Brain microvascular endothelial cell (primary cell): ENCODE data around the gene OR51S1.

ENCODE experiments used
- DNase-seq: peaks from one replicate; pipeline ENCODE4 v3.0.0-alpha.2; 2020
- H3K27ac ChIP-seq: fragments of 250-450 bp; sonication (Bioruptor Pico); 2 replicates; pipeline ENCODE4 v1.5.1; 2020; ENCODE audit warnings: mild to moderate bottlenecking, moderate library complexity
- H3K27me3 ChIP-seq: fragments of 250-450 bp; sonication (Bioruptor Pico); replicated peaks from 2 replicates; pipeline ENCODE4 v1.5.1; 2020; ENCODE audit warnings: mild to moderate bottlenecking
- H3K36me3 ChIP-seq: fragments of 250-450 bp; sonication (Bioruptor Pico); replicated peaks from 2 replicates; pipeline ENCODE4 v1.5.1; 2020; ENCODE audit warnings: mild to moderate bottlenecking
- H3K4me3 ChIP-seq: 2 replicates; pipeline ENCODE4 v1.5.1; 2011; ENCODE audit warnings: low read depth, mild to moderate bottlenecking, control low read depth, low read length, moderate library complexity
- in situ Hi-C: cut with HindIII; loops from 2 replicates; pipeline ENCODE4 v1.10.0; 2017; ENCODE audit warnings: low sequenced_read_pairs, low pct_ligation_motif_present
- TF ChIP-seq, protein P1 (sequence below): IDR thresholded peaks from 2 replicates; pipeline ENCODE4 v1.5.1; 2011; ENCODE audit warnings: low read depth, mild to moderate bottlenecking, moderate library complexity, low read length, control low read depth, inconsistent platforms; ENCODE audit errors: missing control alignments

The OR51S1 gene

DNA sequence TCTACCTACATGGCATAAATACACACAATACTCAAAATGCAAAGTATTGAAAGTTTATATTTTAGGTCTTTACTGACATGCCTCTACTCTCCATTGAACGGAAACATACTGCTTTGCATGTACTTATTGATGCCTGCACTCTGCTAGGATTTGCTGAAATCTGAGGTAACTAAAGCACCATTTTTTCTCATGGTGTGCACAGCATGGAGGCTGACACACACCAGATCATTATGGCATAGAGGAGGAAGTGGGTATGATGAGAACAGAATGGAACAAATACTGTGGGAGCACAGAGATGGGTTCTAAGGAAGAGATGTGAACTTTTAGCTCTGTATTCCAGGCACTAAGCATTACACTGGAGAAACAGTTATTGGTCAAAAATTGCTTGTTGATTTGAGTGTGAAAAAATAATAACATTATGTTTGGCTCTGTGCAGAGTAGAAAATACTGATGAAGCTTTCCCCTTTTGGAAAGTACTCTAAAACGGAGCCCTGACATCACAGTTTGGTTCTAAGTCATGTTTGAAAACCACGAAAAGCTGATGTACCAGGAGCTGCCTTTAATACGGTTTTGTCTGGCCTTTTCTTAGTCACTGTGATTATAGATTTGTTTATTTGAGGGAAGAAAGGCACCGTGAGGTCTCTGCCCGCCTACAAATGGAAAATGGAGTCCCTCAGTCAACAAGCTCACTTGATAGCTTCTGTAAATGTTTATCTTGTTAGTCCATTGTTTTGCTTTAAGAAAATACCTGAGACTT, 50.4 kb downstream of the OR51S1 start:
- Histone ChIP-seq H3K36me3 (no peaks in the 10 kb centered on the region), H3K27ac (no peak overlapping the region), H3K4me3 (no peak overlapping the region), H3K27me3 (no peaks in the 10 kb centered on the region)
- TF ChIP-seq, protein P1, sequence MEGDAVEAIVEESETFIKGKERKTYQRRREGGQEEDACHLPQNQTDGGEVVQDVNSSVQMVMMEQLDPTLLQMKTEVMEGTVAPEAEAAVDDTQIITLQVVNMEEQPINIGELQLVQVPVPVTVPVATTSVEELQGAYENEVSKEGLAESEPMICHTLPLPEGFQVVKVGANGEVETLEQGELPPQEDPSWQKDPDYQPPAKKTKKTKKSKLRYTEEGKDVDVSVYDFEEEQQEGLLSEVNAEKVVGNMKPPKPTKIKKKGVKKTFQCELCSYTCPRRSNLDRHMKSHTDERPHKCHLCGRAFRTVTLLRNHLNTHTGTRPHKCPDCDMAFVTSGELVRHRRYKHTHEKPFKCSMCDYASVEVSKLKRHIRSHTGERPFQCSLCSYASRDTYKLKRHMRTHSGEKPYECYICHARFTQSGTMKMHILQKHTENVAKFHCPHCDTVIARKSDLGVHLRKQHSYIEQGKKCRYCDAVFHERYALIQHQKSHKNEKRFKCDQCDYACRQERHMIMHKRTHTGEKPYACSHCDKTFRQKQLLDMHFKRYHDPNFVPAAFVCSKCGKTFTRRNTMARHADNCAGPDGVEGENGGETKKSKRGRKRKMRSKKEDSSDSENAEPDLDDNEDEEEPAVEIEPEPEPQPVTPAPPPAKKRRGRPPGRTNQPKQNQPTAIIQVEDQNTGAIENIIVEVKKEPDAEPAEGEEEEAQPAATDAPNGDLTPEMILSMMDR = no peak
- DNase-seq = no peak
- in situ Hi-C loops = no loop called here
